RWPE1 (cell line): ENCODE measurements around the gene IL10RA.

Experiments
- CTCF ChIA-PET: fragments of 350-600 bp; sonication (Branson Sonifier 250); formaldehyde crosslinking; extraction: SDS; loops from one replicate; lab custom pipeline; 2021; lab: Yijun Ruan, JAX
- POLR2A ChIA-PET: fragments of 400-600 bp; formaldehyde crosslinking; extraction: SDS; loops from one replicate; lab custom pipeline; 2020; ENCODE audit warnings: antibody characterized with exemption; ENCODE audit not compliant: low non-redundant PET; lab: Yijun Ruan, JAX
- DNase-seq: peaks from one replicate; pipeline ENCODE4 v3.0.0; 2012; ENCODE audit warnings: low spot score
- H3K27ac ChIP-seq: fragments of 450-650 bp; 2 replicates; pipeline ENCODE4 v1.5.1; 2017
- CTCF ChIP-seq: fragments of 450-650 bp; conservative IDR thresholded peaks from 2 replicates; pipeline ENCODE4 v1.5.1; 2017; ENCODE audit warnings: low read depth, mild to moderate bottlenecking

Gene IL10RA

GRCh38 chr11:118001494-118001971 lies 15.3 kb downstream of the IL10RA start:
- TF ChIP-seq CTCF, result no peak
- H3K27ac ChIP-seq, result no peak overlapping the region
- DNase-seq, result no peak
- POLR2A ChIA-PET, result no interaction called here
- CTCF ChIA-PET, result no interaction called here

DNA sequence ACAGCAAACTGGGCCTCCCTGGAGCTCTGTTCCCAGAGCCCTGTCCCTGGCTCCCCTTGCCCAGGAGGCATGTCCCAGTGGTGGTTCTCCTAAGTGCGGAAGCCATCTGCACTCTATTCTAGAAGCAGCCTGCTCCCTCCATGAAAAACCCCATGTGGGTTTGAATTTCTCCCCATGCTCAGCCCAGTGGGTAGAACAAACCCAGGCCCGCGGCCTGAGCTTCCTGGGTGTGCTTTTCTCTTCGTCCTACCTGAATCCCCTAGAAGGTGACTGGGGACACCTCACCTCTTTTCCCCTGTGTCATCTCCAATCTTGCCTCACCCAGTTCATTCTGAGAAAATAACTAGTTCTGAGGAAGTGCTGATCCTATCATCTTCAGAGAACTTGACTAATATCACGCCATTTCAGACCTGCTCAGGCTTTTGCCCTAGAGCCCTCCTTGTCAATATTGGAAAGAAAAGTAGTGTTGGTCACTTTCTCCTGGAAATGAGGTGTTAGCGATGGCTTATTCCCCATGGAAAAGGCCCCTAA lies 15.9 kb downstream of the IL10RA start:
- DNase-seq, result no peak
- no peak for TF ChIP-seq CTCF
- H3K27ac ChIP-seq, result no peak overlapping the region
- CTCF ChIA-PET, result no interaction called here
- POLR2A ChIA-PET, result no interaction called here

GRCh38 chr11:118002541-118003423 lies 16.6 kb downstream of the IL10RA start:
- ChIA-PET POLR2A (no interaction called here), CTCF (no interaction called here)
- DNase-seq, result no peak
- no peak for TF ChIP-seq CTCF
- H3K27ac ChIP-seq, result no peak overlapping the region

GRCh38 chr11:118003456-118003855 lies 17.3 kb downstream of the IL10RA start:
- ChIA-PET CTCF (no interaction called here), POLR2A (no interaction called here)
- DNase-seq, result no peak
- no peak for TF ChIP-seq CTCF
- H3K27ac ChIP-seq, result no peak overlapping the region

DNA sequence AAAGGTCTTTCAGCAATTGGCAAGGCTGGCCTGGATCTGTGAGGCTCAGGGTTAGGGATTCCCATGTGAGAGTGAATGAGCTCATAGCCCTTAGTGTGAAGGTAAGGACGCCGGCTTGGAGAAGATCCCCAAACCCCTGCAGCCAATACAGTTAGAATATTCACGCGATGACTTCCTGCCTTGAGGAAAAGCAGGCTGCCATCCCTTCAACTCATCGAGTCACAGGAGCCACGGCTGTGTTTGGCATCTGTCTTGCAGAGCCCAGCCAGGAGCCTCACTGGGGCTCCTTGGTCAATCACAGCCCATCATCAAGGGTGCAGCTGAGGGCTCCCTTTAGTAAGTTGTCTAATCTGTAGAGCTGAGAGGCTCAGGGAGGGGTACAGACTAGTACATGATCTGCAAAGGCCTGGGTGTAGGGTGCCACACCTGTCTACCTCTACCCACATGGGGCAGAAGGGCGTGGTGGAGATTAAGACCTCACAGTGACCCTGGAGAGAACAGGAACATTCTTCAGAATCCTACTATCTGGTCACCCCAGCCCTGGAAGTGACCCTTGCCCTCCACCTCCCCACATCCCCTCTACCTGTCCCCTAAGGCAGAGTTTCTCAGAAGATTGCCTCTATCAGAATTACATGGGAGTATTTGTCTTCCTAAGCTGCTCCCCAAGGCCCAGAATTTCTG lies 18.5 kb downstream of the IL10RA start:
- CTCF ChIA-PET, result interaction anchor here (0.5 kb wide), 1 partner anchor 196 kb away, joined by 3 read pairs; no protein-coding TSS in a partner anchor

More for the DNA sequence above, 18.5 kb downstream of the IL10RA start:
- TF ChIP-seq CTCF, result no peak
- POLR2A ChIA-PET, result no interaction called here
- H3K27ac ChIP-seq, result no peak overlapping the region
- DNase-seq, result no peak
